WERI-Rb-1 (cell line): ENCODE results near the gene JAML.

Source experiments
- DNase-seq: peaks from one replicate; pipeline ENCODE4 v3.0.0-alpha.2; 2020
- H3K27ac ChIP-seq: fragments of 250-450 bp; sonication (Bioruptor Pico); 2 replicates; pipeline ENCODE4 v1.5.1; 2020; ENCODE audit warnings: mild to moderate bottlenecking, moderate library complexity
- H3K27me3 ChIP-seq: fragments of 250-450 bp; sonication (Bioruptor Pico); 2 replicates; pipeline ENCODE4 v1.5.1; 2021; ENCODE audit warnings: mild to moderate bottlenecking, low read depth, moderate library complexity; ENCODE audit not compliant: insufficient read depth, severe bottlenecking
- H3K36me3 ChIP-seq: fragments of 250-450 bp; sonication (Bioruptor Pico); 2 replicates; pipeline ENCODE4 v1.5.1; 2020; ENCODE audit warnings: mild to moderate bottlenecking, moderate library complexity
- H3K4me3 ChIP-seq: 2 replicates; pipeline ENCODE4 v1.5.1; 2011; ENCODE audit warnings: low read depth, mild to moderate bottlenecking, control low read depth, low read length
- H3K9me3 ChIP-seq: fragments of 250-450 bp; sonication (Bioruptor Pico); 2 replicates; pipeline ENCODE4 v1.5.1; 2021; ENCODE audit warnings: mild to moderate bottlenecking, moderate library complexity; ENCODE audit not compliant: severe bottlenecking
- TF ChIP-seq, protein P1 (sequence below): IDR thresholded peaks from 2 replicates; pipeline ENCODE4 v1.5.1; 2011; ENCODE audit warnings: low read depth, mild to moderate bottlenecking, control low read depth, inconsistent platforms, low read length

Gene JAML

DNA sequence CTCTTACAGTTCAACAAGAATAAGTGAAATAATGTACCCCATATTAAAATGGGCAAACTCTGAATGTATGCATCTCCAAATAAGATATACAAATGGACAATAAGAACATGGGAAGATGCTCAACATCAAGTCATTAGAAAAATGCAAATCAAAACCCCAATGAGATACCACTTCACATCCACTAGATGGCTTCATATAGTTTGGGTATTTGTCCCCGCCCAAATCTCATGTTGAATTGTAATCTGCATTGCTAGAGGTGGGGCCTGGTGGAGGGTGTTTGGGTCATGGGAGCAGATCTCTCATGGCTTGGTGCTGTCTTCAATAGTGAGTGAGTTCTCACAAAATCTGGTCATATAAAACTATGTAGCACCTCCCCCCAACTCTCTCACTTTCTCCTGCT, 33.6 kb upstream of the JAML start:
- H3K9me3 ChIP-seq, result no peaks in the 10 kb centered on the region
- TF ChIP-seq, protein P1, sequence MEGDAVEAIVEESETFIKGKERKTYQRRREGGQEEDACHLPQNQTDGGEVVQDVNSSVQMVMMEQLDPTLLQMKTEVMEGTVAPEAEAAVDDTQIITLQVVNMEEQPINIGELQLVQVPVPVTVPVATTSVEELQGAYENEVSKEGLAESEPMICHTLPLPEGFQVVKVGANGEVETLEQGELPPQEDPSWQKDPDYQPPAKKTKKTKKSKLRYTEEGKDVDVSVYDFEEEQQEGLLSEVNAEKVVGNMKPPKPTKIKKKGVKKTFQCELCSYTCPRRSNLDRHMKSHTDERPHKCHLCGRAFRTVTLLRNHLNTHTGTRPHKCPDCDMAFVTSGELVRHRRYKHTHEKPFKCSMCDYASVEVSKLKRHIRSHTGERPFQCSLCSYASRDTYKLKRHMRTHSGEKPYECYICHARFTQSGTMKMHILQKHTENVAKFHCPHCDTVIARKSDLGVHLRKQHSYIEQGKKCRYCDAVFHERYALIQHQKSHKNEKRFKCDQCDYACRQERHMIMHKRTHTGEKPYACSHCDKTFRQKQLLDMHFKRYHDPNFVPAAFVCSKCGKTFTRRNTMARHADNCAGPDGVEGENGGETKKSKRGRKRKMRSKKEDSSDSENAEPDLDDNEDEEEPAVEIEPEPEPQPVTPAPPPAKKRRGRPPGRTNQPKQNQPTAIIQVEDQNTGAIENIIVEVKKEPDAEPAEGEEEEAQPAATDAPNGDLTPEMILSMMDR, result peak; percentile 32; the same call in 1 of the 2 replicates
- no peaks in the 10 kb centered on the region for H3K27me3 ChIP-seq
- H3K27ac ChIP-seq, result no peak overlapping the region
- peak; percentile 18 for DNase-seq
- H3K36me3 ChIP-seq, result no peaks in the 10 kb centered on the region
- H3K4me3 ChIP-seq, result no peak overlapping the region

DNA sequence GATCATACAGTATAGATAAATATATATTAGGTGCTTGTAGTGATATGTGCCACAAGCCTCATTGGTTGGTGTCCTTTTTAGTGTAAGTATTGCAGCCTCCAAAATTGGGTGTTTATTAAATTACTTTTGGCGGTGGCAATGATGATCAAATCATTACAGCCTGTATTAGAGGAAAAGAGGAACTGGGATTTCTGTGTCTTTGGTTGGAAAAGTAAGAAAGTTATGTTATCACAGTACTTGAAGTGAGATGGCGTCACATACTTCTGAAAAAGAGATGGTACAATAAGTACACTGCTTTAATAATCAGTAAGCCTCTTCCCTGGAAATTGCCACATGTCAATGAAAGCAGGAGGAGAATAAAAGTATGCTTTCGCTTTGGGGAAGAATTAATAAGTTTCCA, 27.9 kb upstream of the JAML start:
- H3K27ac ChIP-seq, result no peak overlapping the region
- no peaks in the 10 kb centered on the region for H3K9me3 ChIP-seq
- peak overlapping the region; percentile 94 for H3K4me3 ChIP-seq
- TF ChIP-seq, protein P1, result no peak
- H3K27me3 ChIP-seq, result no peaks in the 10 kb centered on the region
- DNase-seq, result no peak
- H3K36me3 ChIP-seq, result no peaks in the 10 kb centered on the region

DNA sequence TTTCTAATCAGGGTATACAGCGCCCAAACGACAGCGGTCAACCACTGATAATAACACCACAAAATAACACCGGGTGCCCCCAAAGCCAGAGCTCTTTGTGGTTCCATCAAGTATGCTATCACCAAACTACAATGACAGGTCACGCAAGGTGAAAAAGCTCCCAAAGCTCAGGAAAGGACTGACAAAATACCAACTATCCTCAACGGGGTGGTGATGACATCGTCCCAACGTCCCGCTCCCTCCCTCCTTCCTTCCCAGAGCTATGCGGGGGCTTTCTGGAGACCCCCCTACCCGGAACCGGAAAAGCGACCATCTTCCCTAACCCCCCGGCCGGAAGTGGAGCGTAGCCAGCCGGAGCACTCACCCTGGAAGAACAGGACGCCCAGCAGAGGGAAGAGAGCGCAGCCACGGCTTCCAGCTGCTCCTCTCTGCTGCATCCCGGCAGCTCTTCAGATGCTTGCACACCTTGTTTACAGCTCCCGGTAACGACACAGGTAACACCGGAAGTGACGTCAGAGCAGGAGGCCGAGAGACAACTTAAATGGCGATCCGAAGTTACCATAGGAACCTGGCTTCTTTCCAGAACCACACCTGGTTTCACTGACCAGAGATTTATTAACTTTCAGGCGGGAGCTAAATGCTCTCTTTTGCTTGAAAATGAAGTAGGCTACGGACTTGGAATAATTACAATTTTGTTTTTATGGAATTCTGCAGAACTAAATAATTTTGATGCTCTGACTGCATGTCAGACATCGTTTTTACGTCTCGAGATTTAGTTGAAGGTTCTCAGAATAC, 27.2 kb upstream of the JAML start, which contains the start of gene MPZL3:
TSS of gene MPZL3 (minus strand) at position 508 of the 795 bp plus-strand sequence. CDS start at position 437, 71 bp downstream.
- DNase-seq, result peak; percentile 76
- Histone ChIP-seq H3K27me3 (no peaks in the 10 kb centered on the region), H3K36me3 (no peaks in the 10 kb centered on the region), H3K4me3 (peak within 1 kb of the TSS; percentile 94), H3K9me3 (no peaks in the 10 kb centered on the region), H3K27ac (peak within 1 kb of the TSS; percentile 96)
- TF ChIP-seq, protein P1, result no peak

DNA sequence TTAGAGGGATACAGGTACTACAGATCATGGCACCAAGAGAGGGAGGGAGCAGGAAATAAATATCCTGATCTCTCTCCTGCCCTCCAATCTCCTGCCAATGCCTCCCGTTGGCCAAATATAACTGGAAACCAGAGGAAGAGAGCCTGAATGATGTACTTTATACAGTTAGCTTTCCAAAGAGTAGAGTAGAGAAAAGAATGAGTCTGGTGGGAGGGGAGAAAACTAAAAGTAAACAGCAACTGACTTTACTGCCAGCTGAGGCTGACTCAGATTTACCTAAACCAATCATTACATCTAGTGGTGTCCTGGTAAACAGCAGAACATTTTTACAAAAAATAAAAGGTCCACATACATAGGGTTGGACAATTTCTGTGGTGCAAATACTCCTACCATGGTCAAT, 22.2 kb upstream of the JAML start:
- Histone ChIP-seq H3K9me3 (no peaks in the 10 kb centered on the region), H3K4me3 (no peak overlapping the region), H3K27ac (no peak overlapping the region), H3K36me3 (no peaks in the 10 kb centered on the region), H3K27me3 (no peaks in the 10 kb centered on the region)
- no peak for DNase-seq
- TF ChIP-seq, protein P1, result no peak

DNA sequence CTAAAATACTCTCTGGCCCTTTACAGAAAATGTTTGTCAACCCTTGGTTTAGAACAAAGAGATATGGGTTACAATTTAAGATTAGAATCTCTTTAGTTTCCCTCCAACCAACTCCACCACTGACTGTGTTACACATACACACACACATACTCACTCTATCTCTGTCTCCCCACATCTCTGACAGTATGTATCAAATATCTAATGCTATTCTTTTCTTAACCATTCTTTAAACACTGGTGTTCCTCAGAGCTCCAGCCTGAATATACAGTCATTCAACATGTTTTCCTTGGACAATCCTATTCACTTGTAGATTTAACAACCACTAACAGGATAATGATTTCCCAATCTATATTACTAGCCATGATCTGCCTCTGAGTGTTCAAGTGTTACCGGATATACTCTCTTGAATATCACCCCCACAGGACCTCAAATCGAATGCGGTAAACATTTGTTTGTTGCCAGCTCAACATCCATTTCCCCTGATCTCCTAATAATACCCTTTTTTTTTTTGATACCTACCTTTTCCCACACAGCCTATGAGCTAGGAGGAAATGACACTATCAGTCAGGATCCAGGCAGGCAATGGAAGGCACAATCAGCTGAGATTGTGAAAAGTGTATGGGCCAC, 21.2 kb upstream of the JAML start:
- no peaks in the 10 kb centered on the region for H3K27me3 ChIP-seq
- H3K27ac ChIP-seq, result no peak overlapping the region

More for the DNA sequence above, 21.2 kb upstream of the JAML start:
- TF ChIP-seq, protein P1, result no peak
- no peaks in the 10 kb centered on the region for H3K36me3 ChIP-seq
- H3K4me3 ChIP-seq, result no peak overlapping the region
- H3K9me3 ChIP-seq, result no peaks in the 10 kb centered on the region
- no peak for DNase-seq
